ENCODE data around the gene C6orf62.
"Not testable (repeated sequence)": the region's sequence is repeated elsewhere in the genome, so short reads cannot be mapped to it uniquely, and the experiment has no call there.

Gene C6orf62

DNA sequence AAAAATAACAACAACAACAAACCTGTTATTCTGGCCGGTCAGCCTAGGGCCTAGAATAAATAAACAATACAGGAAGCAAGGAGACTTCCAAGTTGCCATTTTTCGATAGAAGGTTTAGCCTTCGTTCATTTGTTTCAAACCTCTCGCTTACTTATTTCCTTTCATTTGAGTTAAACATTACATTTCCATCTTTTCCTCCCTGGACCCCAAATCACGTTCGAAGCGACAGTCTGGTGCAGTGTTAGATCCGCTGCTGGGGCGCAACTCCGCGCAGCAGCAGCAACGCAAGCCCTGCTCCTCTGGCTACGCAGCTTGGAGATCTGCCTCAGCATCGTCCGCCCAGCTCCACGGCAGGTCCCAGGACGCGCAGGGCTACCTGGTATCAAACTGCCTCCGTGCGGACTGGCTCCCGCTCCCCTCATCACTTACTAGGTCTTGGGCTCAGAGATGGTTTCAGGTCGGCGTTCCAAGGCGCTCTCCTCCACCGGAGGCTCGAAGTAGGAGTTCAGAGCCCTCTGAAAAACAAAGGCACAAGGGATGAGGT, 52.8 kb downstream of the C6orf62 start:
- peak; percentile 33 to 44 for DNase-seq

DNA sequence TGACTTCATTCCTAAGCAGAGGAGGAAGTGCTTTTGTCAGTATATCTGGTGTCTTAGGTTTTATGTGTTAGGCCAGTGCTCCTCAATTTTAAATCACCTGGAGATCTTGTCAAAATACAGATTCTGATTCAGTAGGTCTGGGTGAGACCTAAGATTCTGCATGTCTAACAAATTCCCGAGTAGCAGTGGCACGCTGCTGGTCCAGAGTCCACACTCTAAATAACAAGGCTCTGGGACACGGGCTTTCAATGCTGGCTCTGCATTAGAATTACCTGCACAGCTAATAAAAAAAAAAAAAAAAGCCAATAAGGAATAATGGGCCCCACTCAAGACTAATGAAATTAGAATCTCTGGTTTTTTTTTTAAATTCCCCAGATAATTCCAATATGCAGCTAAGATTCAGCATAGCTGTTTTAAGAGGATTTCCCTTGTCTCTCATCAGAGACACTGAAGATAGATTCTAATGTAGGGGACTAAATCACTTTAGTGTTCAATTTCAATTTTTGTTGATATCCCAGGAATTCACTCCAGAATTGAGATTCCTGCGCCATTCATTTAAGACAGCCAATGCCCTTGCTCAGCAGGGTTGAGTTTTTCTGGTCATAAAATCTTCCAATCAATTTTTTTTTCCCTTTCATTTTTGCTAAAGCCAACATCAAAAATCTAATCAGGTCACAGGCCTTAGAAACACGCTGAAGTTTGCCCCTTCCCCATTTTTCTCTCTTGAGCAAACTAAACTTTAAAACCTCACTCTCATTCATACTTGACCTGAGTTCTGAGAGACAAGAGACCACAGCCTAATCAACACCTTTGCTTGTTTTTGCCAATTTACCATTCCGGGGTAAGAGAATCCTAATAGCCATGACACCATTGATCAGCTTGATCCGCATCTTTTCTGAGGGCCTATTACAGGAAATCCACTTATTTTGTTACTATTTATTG, 54.6 kb downstream of the C6orf62 start:
- no peak for DNase-seq

DNA sequence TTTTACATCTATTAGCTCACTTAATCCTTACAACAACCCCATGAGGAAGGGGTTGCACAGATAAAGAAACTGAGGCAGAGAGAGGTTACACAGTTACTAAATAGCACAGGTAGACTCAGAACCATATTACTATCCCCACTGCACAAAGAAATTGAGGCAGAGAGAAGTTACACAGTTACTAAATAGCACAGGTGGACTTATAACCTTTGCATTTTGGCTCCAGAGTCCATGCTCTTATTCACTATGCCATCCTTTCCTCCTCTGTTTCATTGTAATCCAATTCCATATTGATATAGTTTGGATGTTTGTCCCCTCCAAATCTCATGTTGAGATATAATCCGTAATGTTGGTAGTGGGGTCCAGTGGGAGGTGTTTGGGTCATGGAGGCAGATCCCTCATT, 55.8 kb downstream of the C6orf62 start:
- no peak for DNase-seq

DNA sequence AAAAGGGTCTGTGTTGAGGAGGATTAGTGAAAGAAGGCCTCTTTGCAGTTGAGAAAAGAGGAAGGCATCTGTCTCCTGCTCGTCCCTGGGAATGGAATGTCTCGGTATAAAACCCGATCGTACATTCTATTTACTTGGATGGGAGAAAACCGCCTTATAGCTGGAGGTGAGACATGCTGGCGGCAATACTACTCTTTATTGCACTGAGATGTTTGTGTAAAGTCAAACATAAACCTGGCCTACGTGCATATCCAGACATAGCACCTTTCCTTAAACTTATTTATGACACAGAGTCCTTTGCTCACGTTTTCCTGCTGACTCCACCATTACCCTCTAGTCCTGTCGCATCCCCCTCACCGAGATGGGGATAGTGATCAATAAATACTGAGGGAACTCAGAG, 56.7 kb downstream of the C6orf62 start:
- DNase-seq: no peak

DNA sequence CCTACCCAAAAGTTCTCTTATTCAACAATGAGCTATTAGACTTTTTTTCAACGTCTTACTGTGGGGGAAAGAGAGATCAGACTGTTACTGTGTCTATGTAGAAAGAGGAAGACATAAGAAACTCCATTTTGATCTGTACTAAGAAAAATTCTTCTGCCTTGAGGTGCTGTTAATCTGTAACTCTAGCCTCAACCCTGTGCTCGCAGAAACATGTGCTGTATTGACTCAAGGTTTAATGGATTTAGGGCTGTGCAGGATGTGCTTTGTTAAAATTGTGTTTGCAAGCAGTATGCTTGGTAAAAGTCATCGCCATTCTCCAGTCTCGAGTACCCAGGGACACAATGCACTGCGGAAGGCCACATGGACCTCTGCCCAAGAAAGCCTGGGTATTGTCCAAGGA, 57.2 kb downstream of the C6orf62 start:
- DNase-seq: not testable (repeated sequence)

DNA sequence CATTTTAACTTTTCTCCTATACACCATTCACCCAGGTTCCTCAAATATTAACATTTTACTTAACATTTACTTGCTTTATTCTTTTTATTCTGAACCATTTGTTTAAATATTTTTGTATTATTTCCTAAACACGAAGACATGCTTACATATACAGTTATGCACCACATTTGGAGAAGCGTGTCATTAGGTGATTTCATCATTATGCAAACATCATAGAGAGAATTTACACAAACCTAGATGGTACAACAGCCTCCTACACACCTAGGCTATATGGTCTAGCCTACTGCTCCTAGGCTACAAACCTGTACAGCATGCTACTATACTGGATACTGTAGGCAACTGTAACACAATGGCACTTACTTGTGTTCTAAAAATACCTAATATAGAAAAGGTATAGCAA, 58.8 kb downstream of the C6orf62 start:
- no peak for DNase-seq

DNA sequence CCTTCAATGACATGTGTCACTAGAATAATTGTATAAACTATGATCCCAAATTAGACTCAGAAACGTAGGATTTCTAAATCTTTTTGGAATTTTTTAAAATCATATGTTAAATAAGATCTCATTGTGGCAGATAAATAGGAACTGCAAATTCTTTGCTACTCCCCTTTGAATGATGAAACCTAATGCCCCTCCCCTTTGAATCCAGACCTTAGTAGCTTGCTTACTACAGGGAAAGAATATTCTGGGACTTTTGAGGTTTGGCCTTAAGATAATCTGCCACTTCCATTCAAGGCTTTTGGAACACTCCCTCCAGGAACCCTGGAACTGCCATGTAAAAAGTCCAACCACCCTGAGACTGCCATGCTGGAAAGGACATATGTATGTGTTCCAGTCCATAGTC, 59.4 kb downstream of the C6orf62 start:
- DNase-seq: no peak

DNA sequence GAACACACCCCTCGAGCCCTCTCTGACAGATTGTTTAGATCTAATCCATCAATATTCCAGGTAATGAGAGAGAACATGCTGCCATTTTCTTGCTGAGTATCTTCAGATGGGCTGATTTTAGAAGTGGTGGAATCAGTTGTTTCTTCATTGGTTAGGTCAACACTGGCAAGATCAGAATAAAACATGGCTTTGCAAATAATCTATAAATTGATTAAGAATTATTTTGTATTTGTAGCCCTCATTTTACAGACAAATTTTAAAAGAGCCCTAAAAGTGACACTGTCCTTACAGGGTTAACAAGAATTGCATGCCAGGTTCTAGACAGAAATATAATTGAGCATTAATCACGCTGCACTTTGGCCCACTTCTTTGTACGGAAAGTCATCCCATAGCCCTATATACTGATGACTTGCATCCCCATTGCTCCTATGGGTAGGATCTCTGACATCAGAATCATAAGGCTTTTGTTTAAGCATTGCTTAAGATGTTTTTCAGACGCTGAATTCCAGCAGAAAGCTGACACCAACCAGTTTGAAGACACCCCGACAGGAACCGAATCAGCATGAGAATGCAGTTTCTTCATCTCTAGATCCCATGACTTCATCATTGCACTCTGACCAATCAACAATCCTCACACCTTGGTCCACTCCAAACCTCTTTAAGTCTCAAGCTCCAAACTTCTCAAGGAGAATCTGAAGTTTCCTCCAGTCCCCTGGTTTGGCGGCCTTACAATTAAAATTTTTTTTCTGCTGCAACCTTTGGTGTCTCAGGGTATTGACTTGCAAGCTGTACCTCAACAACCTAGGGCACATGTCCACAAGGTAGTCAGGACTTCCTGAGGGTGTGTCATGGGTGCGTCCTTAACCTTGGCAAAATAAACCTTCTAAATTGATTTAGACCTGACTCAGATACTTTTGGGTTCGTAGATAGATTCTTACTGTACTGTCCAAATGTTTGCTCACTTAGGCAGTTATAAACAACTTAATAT, 60.1 kb downstream of the C6orf62 start:
- no peak for DNase-seq

DNA sequence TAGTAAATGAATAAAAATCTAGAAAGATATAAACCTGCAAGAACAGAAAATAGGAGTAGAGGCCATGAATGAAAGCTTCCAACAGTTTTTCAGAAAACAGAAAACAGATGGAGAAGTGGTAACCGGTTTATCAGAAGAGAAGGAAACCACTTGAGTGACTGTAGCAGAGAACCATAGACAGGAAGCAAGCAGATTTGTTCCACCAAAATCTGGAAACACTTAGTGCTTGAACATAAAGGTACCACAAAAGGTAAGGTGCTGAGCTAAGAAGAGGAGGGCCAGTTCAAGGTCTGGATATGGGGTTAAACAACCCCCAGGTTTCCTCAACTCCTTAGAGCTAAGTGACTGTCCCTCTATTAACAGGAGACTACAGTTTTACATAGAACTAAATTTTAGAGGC, 63.7 kb downstream of the C6orf62 start:
- no peak for DNase-seq
